AG04449 (cell line): ENCODE results near the gene ZBTB7C.

Experiments used
- CTCF ChIA-PET: fragments of 350-600 bp; formaldehyde crosslinking; extraction: SDS; loops from one replicate; lab custom pipeline; 2021; ENCODE audit warnings: antibody characterized with exemption; lab: Yijun Ruan, JAX
- POLR2A ChIA-PET: fragments of 400-600, 350-600 bp; formaldehyde crosslinking; extraction: SDS; loops from one replicate; lab custom pipeline; 2020; ENCODE audit warnings: antibody characterized with exemption, inconsistent platforms; lab: Yijun Ruan, JAX
- DNase-seq: peaks from one replicate; pipeline ENCODE4 v3.0.0-alpha.2; 2010; ENCODE audit warnings: low read depth, low spot score
- H3K4me3 ChIP-seq: 2 replicates; pipeline ENCODE4 v1.5.1; 2011; ENCODE audit warnings: low read depth, mild to moderate bottlenecking, control low read depth, low read length
- CTCF ChIP-seq: IDR thresholded peaks from one replicate; pipeline ENCODE4 v1.5.1; 2011; ENCODE audit warnings: mild to moderate bottlenecking, moderate library complexity, low read length, control low read depth, inconsistent platforms; ENCODE audit not compliant: insufficient read depth; ENCODE audit errors: missing control alignments

Gene ZBTB7C

GRCh38 chr18:48161191-48161910 lies 247.8 kb downstream of the ZBTB7C start:
- peak overlapping the region; percentile 57 for H3K4me3 ChIP-seq
- TF ChIP-seq CTCF: no peak
- DNase-seq: no peak
- POLR2A ChIA-PET: no interaction called here
- CTCF ChIA-PET: no interaction called here

GRCh38 chr18:48160622-48161021 lies 248.6 kb downstream of the ZBTB7C start:
- H3K4me3 ChIP-seq: no peak overlapping the region
- no peak for TF ChIP-seq CTCF
- ChIA-PET CTCF (no interaction called here), POLR2A (interaction anchor here (0.6 kb wide), 1 partner anchor 9 kb away, joined by 3 read pairs; no protein-coding TSS in a partner anchor)
- no peak for DNase-seq

- no peak for DNase-seq
- CTCF ChIA-PET: no interaction called here
- TF ChIP-seq CTCF: no peak
- POLR2A ChIA-PET: no interaction called here
- no peak overlapping the region for H3K4me3 ChIP-seq
These were observed 249.4 kb downstream of the ZBTB7C start for GRCh38 chr18:48159816-48160215.

GRCh38 chr18:48158721-48159120 lies 250.5 kb downstream of the ZBTB7C start:
- CTCF ChIA-PET: no interaction called here
- no peak overlapping the region for H3K4me3 ChIP-seq
- no peak for DNase-seq
- POLR2A ChIA-PET: no interaction called here
- no peak for TF ChIP-seq CTCF

- no peak for DNase-seq
- no peak overlapping the region for H3K4me3 ChIP-seq
- ChIA-PET CTCF (no interaction called here), POLR2A (no interaction called here)
- no peak for TF ChIP-seq CTCF
These were observed 251.2 kb downstream of the ZBTB7C start for GRCh38 chr18:48157956-48158355.

- ChIA-PET POLR2A (no interaction called here), CTCF (no interaction called here)
- H3K4me3 ChIP-seq: no peak overlapping the region
- TF ChIP-seq CTCF: no peak
- DNase-seq: no peak
These were observed 253.3 kb downstream of the ZBTB7C start for GRCh38 chr18:48155856-48156255.
